Cerebellar cortex (tissue), 1 donor: ENCODE results near the gene RAB21.
A peak's percentile ranks its signal among the peaks of the same experiment; 100 is the strongest.

Experiments
- DNase-seq: peaks from one replicate; pipeline ENCODE4 v3.0.0-alpha.2; 2015; ENCODE audit warnings: low spot score

The RAB21 gene, protein sequence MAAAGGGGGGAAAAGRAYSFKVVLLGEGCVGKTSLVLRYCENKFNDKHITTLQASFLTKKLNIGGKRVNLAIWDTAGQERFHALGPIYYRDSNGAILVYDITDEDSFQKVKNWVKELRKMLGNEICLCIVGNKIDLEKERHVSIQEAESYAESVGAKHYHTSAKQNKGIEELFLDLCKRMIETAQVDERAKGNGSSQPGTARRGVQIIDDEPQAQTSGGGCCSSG

DNA sequence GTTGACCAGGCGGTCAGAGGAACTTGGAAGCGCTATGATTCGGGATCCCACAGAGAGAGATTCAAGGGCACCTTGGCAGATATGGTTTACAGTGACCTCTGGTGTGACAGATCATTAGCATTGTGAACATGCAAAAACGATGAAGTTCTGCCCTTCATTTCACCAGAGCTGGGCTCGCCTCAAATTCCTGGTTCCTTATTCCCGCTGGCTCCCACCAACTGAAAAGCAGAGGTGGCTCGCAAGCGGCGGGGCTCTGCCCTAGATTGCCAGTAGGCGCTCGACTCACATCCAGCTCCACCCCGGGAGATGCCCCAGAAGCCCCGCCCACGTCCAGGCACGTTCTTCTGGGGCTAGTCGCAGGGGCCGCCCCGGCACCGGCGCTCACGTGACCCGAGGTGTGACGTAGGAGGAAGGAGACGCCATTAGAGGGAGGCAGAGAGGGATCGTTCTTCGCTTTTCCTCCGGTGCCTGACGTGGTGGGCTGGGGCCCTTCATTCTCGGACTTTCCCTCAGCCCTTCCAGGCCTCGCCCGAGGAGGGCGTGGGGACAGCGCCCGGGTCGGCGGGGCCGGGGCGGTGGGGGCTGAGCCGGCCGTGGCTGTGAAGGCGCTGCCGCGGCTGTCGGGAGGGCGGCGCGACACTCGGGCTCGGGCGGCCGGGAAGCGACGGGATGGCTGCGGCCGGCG is at the start of gene RAB21:
Gene RAB21 (plus strand): TSS at position 403 of the 685 bp plus-strand sequence. CDS start 267 bp downstream, at position 670.
- peak; percentile 98 for DNase-seq

- DNase-seq: no peak
Measured at GRCh38 chr12:71704920-71705319, 49.7 kb upstream of the RAB21 start.

DNA sequence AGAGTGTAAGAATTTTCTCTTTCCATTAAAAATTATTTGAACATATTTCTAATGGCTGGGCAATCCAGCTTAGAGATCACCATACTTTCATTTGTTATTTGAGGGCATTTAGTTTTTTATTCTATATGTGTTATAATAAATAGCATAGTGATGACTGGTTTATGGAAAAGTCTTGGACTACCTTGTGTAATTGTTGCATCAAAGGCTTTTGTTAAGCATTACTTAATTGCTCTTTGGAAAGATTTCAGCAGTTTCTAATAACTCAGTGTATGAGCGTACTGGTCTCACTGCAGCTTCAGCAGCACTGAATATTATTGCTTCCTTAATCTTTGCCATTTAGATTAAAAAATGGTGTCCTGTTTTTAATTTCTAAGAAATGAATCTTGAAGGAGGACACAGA is 46.0 kb upstream of the RAB21 start:
- DNase-seq: no peak

GRCh38 chr12:71710276-71711125 is 44.2 kb upstream of the RAB21 start:
- no peak for DNase-seq

- DNase-seq: no peak
Measured at GRCh38 chr12:71718611-71719010, 36.1 kb upstream of the RAB21 start.

- no peak for DNase-seq
Measured at GRCh38 chr12:71719647-71720370, 34.9 kb upstream of the RAB21 start.

- no peak for DNase-seq
Measured at GRCh38 chr12:71721783-71722505, 32.7 kb upstream of the RAB21 start.

GRCh38 chr12:71725011-71725410 is 29.7 kb upstream of the RAB21 start:
- no peak for DNase-seq

- DNase-seq: no peak
Measured at GRCh38 chr12:71726548-71726947, 28.1 kb upstream of the RAB21 start.

GRCh38 chr12:71727958-71728357 is 26.7 kb upstream of the RAB21 start:
- DNase-seq: no peak

GRCh38 chr12:71730936-71731335 is 23.7 kb upstream of the RAB21 start:
- DNase-seq: no peak

- DNase-seq: peak; percentile 14
Measured at GRCh38 chr12:71731439-71732356, 23.0 kb upstream of the RAB21 start.

DNA sequence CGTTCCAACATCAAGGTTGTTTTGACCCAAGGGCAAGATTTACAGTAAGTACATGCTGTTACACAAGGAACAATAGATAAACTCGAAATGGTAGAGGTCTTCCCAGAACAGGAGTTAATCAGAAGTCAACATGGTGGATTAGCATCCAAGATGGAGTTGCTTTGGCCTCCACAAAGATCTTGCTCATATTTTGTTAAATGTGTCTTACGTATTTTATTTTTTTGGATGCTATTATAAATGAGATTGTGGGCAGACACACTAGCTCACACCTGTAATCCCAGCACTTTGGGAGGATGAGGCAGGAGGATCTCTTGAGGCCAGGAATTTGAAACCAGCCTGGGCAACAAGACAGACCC is 22.3 kb upstream of the RAB21 start:
- DNase-seq: no peak

GRCh38 chr12:71737197-71737596 is 17.5 kb upstream of the RAB21 start:
- DNase-seq: no peak

DNA sequence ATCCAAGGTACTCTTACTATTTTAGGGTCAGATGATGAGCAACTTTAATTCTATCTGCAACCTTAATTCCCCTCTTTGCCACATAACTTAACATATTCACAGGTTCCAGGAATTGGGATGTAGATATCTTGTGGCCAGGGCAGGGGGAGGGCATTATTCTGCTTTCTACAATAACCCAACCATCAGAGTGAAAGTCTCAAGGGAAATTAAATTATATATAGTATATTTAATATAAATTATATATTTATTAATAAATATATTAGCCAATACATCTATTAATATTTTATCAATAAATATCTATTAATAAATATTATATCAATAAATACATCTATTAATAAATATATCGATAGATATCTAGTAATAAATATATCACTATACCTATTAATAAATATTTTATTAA is 11.7 kb upstream of the RAB21 start:
- no peak for DNase-seq

GRCh38 chr12:71744522-71745300 is 10.0 kb upstream of the RAB21 start:
- no peak for DNase-seq

- DNase-seq: peak; percentile 76
Measured at GRCh38 chr12:71746974-71747611, 7.6 kb upstream of the RAB21 start.

GRCh38 chr12:71748081-71748850 is 6.4 kb upstream of the RAB21 start:
- no peak for DNase-seq
